CD4-positive, alpha-beta T cell treated with Interleukin-2 at 100 ng/mL for 4 hours (primary cell): Measurements from ENCODE around the gene HOXD9.

Source experiments
- DNase-seq: peaks from one replicate; pipeline ENCODE4 v3.0.0-alpha.2; 2020; ENCODE audit warnings: low spot score

Gene HOXD9

DNA sequence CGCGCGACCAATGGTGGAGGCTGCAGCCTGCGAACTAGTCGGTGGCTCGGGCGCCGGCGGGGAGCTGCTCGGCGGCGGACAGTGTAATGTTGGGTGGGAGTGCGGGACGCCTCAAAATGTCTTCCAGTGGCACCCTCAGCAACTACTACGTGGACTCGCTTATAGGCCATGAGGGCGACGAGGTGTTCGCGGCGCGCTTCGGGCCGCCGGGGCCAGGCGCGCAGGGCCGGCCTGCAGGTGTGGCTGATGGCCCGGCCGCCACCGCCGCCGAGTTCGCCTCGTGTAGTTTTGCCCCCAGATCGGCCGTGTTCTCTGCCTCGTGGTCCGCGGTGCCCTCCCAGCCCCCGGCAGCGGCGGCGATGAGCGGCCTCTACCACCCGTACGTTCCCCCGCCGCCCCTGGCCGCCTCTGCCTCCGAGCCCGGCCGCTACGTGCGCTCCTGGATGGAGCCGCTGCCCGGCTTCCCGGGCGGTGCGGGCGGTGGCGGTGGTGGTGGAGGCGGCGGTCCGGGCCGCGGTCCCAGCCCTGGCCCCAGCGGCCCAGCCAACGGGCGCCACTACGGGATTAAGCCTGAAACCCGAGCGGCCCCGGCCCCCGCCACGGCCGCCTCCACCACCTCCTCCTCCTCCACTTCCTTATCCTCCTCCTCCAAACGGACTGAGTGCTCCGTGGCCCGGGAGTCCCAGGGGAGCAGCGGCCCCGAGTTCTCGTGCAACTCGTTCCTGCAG, at the start of gene HOXD9:
Gene HOXD9, plus strand, starts transcription at position 37 of the 728 bp plus-strand sequence. Its CDS starts 50 bp downstream, at position 87.
- DNase-seq = no peak

- DNase-seq = no peak
Measured at GRCh38 chr2:176072951-176073904, 49.3 kb upstream of the HOXD9 start.

DNA sequence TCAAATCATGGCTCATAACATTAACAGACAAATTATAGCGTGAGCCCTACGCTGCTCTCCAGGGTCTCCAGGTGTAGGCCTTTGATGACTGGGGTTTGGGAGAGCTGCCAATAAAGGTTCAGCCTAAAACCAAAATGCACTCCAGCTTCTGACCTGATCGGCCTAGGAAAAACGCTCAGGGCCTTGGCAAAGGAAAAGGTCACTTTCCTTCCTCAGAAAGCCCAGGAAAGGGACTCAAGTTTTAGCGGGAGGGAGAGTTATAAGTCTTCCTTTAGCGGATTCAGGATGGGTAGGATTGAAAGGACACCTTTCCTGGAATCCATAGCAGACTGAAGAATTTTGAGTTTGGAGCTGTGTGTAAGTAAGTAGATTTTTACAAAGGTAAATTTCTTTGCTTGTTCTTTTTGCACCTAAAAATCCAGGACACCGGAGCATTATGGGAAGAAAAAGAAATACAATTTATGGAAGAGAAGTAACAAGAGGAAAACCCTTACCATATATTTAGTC, 47.5 kb upstream of the HOXD9 start:
- DNase-seq = no peak

DNA sequence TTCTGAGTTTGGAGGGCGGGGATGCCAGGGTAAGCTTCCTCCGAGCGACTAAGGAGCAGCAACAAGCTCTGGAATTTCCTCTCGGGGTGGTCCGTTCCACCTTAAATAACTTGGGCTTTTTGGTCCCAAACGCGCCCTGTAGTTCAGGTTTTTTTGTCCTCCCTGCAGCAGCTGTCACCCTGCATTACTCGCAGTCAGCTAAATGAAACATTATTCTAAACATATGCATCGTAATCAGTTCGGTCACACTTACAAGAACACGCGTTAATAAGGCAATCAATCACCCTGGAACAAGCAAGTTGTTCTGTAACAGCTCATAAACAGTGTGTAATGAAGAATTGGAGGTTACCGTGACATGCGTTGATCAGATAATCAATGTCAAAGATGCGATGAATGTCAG, 47.0 kb upstream of the HOXD9 start:
- DNase-seq = no peak

GRCh38 chr2:176076063-176076462, 46.5 kb upstream of the HOXD9 start:
- DNase-seq = no peak

DNA sequence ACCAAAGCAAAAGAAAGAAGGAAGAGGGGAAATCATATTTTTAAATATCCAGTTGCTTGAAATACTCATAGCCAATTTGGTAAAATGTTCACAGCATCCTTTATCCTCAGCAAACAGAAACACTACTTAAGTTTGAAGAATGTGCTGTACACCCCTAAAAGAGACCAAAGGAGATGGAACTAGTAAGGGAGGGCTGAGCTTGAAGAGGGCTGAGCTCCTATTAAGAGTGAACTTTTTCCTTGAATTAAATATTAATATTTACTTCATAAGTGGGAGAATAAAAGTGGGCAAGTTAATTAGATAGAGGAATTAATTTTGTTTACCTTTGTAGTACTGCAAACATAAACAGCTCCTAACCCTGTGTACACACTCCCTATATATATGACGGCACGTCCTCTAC, 45.7 kb upstream of the HOXD9 start:
- no peak for DNase-seq

GRCh38 chr2:176078541-176079284, 43.8 kb upstream of the HOXD9 start:
- no peak for DNase-seq

DNA sequence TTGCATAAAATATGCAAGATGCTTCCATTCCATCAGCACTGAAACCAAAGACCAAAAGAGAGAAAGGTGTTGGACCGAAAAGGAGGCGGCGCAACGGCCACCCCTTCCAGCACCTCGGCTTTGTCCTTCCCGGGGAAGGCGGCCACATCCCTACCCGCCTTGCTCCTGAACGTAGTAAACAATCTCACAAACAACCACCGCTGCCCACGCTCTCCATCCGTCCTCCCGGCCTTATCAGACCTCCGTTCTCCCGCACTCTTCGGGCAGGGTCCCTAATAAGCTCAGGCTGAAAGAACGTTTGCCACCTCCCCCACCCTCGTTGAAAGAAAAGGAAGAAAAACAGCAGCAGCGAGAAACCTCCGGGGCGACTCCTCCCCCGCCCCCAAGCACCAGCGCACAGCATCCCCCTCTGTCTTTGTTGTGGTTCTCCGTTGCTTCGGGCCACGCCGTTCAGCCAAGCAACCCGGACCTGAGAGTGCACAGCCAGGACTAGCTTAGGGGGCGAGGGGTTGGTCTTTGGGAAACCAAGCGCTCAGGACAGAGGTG, 43.2 kb upstream of the HOXD9 start:
- no peak for DNase-seq

- no peak for DNase-seq
Measured at GRCh38 chr2:176079831-176080539, 42.5 kb upstream of the HOXD9 start.

DNA sequence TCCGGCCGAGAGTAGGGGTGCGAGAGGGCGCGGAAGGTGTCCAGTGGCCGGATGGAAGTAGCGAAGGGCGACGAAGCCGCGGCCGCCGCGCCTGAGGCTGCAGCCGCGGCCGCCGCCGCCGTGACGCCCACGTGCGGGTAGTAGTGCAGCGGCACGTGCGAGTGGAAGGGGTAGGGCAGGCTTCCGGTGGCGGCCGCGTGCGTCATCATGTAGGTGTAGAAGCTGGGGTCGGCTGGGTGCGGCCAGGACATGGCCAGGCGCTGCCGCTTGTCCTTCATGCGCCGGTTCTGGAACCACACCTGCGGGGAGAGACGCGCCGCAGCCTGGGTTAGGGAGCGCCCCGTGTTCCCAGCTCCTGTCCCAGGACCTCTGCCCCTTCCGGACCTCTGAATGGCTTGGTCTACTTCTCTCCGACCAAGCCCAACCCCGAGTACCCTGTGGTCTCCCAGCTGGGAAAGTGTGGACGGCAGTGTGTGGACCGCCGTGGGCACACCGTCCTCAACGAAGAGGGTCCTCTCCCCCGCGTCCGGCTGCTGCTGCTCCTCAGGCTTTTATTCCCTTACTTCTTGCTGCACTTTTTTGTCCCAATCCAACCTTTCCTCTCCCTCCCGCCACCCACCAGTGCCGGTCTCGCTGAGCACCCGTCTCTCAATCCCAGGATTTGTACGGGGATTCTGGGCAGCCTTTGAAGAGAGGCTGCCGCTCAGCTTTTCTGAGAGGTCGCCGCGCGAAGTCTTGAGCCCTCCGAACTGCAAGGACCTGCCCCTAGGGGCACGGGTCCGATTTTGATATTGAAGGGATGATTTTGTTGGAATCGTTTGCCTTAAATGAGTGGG, 41.8 kb upstream of the HOXD9 start:
- no peak for DNase-seq

DNA sequence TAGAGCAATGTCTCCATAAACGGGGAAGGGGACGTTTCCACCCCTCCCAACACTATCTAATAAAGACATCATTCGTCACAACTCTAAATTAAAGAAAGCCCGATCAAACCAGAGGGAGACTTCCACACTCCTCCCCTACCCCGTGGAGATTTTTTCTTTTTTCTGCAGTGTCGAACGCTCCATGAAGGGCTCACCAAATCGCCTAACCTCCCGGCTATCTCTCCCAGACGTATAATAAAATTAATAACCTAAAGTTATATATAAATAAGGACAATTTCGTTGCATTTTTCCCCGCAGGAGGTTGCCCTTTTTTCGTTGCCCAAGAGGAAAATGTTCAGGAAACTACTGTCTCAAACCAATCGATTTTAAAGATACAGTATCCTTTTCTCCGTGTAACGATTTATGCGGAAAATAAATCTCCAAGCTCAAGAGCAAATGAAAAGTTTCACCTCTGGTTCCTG, 41.1 kb upstream of the HOXD9 start:
- DNase-seq = no peak

DNA sequence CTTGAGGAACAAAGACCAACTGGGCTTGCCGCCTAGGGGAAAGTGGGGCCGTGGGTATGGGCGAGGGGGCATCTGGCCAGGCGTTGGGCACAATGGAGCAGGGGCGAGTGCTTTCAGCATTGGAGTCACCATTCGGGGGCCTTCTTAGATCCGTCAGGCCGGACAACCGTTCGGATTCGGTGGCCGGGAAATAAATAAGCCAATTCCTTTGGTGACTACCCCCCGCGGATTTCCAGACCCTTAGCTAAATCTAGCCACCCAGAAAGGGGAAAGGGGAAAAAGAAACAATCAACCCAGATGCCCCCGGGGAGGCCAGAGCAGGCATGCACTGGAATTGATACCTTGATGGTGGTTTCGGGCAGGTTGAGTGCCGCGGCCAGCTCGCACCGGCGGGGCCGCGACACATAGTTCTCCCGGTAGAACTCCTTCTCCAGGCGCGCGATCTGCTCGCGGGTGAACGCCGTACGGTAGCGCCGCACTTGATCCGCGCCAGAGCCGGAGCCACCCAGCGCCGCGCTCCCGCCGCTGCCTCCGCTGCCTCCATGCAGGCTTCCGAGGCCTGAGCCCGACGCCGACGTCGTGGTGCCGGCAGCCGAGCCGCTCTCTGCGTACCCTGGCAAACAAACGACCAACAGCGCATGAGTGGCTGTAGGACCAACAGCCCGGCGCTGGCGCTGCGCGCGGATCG, 40.5 kb upstream of the HOXD9 start:
- DNase-seq = no peak

GRCh38 chr2:176082525-176082823, 40.0 kb upstream of the HOXD9 start:
- no peak for DNase-seq

- no peak for DNase-seq
Measured at GRCh38 chr2:176082824-176083751, 39.4 kb upstream of the HOXD9 start.

- no peak for DNase-seq
Measured at GRCh38 chr2:176083796-176084261, 38.7 kb upstream of the HOXD9 start, which contains the start of gene EVX2. Gene EVX2 (minus strand): TSS chr2:176083962. CDS start chr2:176083776, 186 bp downstream.

GRCh38 chr2:176084611-176085119, 37.9 kb upstream of the HOXD9 start:
- no peak for DNase-seq

GRCh38 chr2:176085120-176085788, 37.3 kb upstream of the HOXD9 start:
- DNase-seq = no peak
